ENCODE results near the gene ASB15. TPM values are rescaled to one million over a fixed set of nuclear protein-coding genes. Genes with fewer than 3 reads are reported as not detected.

The ASB15 gene
- total and polyA plus RNA-seq, 3 donors from 2014 or later, result 1.1 to 5.7 (median 2.4) TPM

GRCh38 chr7:123682690-123683089, 81.1 kb downstream of the ASB15 start:
- no peaks in the 10 kb centered on the region for H3K4me1 ChIP-seq
- H3K9me3 ChIP-seq, result no peaks in the 10 kb centered on the region
- DNase-seq, result no peak
- no peaks in the 10 kb centered on the region for H3K36me3 ChIP-seq (ENCODE audit: low read depth, missing control alignments)
- WGBS, 2 donors, result 59 to 85% methylated on average over 1 of the region's 1 CpG
- intact Hi-C loops (cut with DNase I; ENCODE audit: low total_unique reads), result no loop called here
- H3K27me3 ChIP-seq, result no peaks in the 10 kb centered on the region
- no peak for TF ChIP-seq POLR2A (IDR thresholded peaks at IDR 0.05)
- TF ChIP-seq, protein P1, sequence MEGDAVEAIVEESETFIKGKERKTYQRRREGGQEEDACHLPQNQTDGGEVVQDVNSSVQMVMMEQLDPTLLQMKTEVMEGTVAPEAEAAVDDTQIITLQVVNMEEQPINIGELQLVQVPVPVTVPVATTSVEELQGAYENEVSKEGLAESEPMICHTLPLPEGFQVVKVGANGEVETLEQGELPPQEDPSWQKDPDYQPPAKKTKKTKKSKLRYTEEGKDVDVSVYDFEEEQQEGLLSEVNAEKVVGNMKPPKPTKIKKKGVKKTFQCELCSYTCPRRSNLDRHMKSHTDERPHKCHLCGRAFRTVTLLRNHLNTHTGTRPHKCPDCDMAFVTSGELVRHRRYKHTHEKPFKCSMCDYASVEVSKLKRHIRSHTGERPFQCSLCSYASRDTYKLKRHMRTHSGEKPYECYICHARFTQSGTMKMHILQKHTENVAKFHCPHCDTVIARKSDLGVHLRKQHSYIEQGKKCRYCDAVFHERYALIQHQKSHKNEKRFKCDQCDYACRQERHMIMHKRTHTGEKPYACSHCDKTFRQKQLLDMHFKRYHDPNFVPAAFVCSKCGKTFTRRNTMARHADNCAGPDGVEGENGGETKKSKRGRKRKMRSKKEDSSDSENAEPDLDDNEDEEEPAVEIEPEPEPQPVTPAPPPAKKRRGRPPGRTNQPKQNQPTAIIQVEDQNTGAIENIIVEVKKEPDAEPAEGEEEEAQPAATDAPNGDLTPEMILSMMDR (IDR thresholded peaks at IDR 0.05), result peak; percentile 42 to 56 (median 48)
- H3K27ac ChIP-seq, result no peak overlapping the region
- no peak overlapping the region for H3K4me3 ChIP-seq

- TF ChIP-seq, protein P1 (IDR thresholded peaks at IDR 0.05), result no peak
- TF ChIP-seq POLR2A (IDR thresholded peaks at IDR 0.05), result no peak
- 95 to 98% methylated on average over 2 of the region's 2 CpGs for WGBS, 2 donors
- no peak for DNase-seq
- intact Hi-C loops (cut with DNase I; ENCODE audit: low total_unique reads), result no loop called here
- H3K27me3 ChIP-seq, result no peaks in the 10 kb centered on the region
- no peak overlapping the region for H3K4me3 ChIP-seq
- H3K4me1 ChIP-seq, result no peaks in the 10 kb centered on the region
- H3K36me3 ChIP-seq (ENCODE audit: low read depth, missing control alignments), result no peaks in the 10 kb centered on the region
- H3K27ac ChIP-seq, result no peak overlapping the region
- no peaks in the 10 kb centered on the region for H3K9me3 ChIP-seq
Observed at GRCh38 chr7:123687161-123687560, 85.5 kb downstream of the ASB15 start.

DNA sequence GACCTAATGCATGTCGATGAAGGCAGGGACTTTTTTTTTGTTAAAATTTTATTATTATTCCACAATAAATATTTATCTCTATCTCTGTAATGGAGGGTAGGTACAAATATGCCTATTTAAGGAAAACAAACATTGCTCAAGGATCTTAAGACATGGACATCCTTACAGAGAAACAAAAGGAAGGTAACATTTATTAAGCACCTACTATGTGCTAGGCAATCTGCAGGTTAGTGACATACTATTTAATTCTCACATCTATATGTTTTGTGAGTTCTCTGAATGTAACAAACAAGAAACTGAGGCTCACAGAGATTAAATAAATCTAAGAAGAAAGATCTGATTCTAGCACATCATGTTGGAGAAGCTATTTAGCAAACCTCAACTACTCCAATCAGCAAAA, 86.1 kb downstream of the ASB15 start:
- DNase-seq, result no peak
- Histone ChIP-seq H3K4me3 (no peak overlapping the region), H3K4me1 (no peaks in the 10 kb centered on the region), H3K27me3 (no peaks in the 10 kb centered on the region), H3K27ac (no peak overlapping the region), H3K9me3 (no peaks in the 10 kb centered on the region), H3K36me3 (ENCODE audit: low read depth, missing control alignments) (no peaks in the 10 kb centered on the region)
- TF ChIP-seq, protein P1 (IDR thresholded peaks at IDR 0.05), result no peak
- TF ChIP-seq POLR2A (IDR thresholded peaks at IDR 0.05), result no peak
- 84 to 94% methylated on average over 1 of the region's 1 CpG for WGBS, 2 donors
- intact Hi-C loops (cut with DNase I; ENCODE audit: low total_unique reads), result no loop called here

Other genes starting within 250 kb of the ASB15 start
- gene IQUB, start 67.2 kb upstream of the ASB15 start, total RNA-seq, result 10 to 100 TPM; 21.3 to 34.6 TPM
- 49.2 TPM for gene IQUB, start 67.2 kb upstream of the ASB15 start, polyA plus RNA-seq (ENCODE audit: insufficient read depth, low read depth, low replicate concordance)
- gene NDUFA5, start 44.0 kb upstream of the ASB15 start, total RNA-seq, result 10 to 100 TPM; 49.2 to 68.5 TPM
- 83.3 TPM for gene NDUFA5, start 44.0 kb upstream of the ASB15 start, polyA plus RNA-seq (ENCODE audit: insufficient read depth, low read depth, low replicate concordance)
- under 1 TPM; 0.19 to 0.39 TPM for gene LMOD2, start 54.0 kb downstream of the ASB15 start, total RNA-seq
- gene LMOD2, start 54.0 kb downstream of the ASB15 start, polyA plus RNA-seq (ENCODE audit: insufficient read depth, low read depth, low replicate concordance), result 3.6 TPM
- 10 to 100 TPM; 62.6 to 69.3 TPM for gene WASL, start 147.2 kb downstream of the ASB15 start, total RNA-seq
- gene WASL, start 147.2 kb downstream of the ASB15 start, polyA plus RNA-seq (ENCODE audit: insufficient read depth, low read depth, low replicate concordance), result 43.3 TPM
- 1 to 10 TPM; 3.6 to 6.8 TPM for gene HYAL4, start 243.3 kb downstream of the ASB15 start, total RNA-seq
- 2.4 TPM for gene HYAL4, start 243.3 kb downstream of the ASB15 start, polyA plus RNA-seq (ENCODE audit: insufficient read depth, low read depth, low replicate concordance)